ENCODE results near the gene HBA2.

GRCh38 chr16:200388-200787 lies 27.7 kb downstream of the HBA2 start:
- TF ChIP-seq EZH2 (IDR thresholded peaks at IDR 0.05; ENCODE audit: borderline replicate concordance, low read length) (no peak), CTCF (IDR thresholded peaks at IDR 0.05; ENCODE audit: low read length) (no peak)

All from OCI-LY1 (cell line).